Keratinocyte (primary cell): ENCODE results near the gene PIGQ. TPM values are rescaled to one million over a fixed set of nuclear protein-coding genes. Genes with fewer than 3 reads are reported as not detected.

ENCODE experiments used
- DNase-seq: peaks from one replicate; pipeline ENCODE4 v3.0.0-alpha.2; 2011; ENCODE audit warnings: low read depth, missing footprints, low spot score
- FAIRE-seq: peaks from 2 replicates; lab custom pipeline; 2011; peaks lifted over from hg19 to GRCh38; lab: Jason Lieb, UNC
- H2AFZ ChIP-seq: 2 replicates; pipeline ENCODE4 v1.6.0; 2012; ENCODE audit warnings: low read length, control low read depth, inconsistent platforms; ENCODE audit not compliant: control insufficient read depth
- H3K27ac ChIP-seq: 2 replicates; pipeline ENCODE4 v1.5.1; 2011; ENCODE audit warnings: low read length; ENCODE audit not compliant: control insufficient read depth, insufficient read depth
- H3K27me3 ChIP-seq: 3 replicates; pipeline ENCODE4 v1.6.0; 2011; ENCODE audit warnings: low read length; ENCODE audit not compliant: control insufficient read depth, insufficient read depth; ENCODE audit errors: extremely low read depth
- H3K36me3 ChIP-seq, 2 experiments: 2 replicates in 1 of 2; 3 replicates in 1 of 2; pipeline ENCODE4 v1.5.1; 2011; ENCODE audit warnings: low read length in 2 of 2, mild to moderate bottlenecking in 1 of 2; ENCODE audit not compliant: control insufficient read depth in 2 of 2, insufficient read depth in 2 of 2; ENCODE audit errors: extremely low read depth in 1 of 2
- H3K4me1 ChIP-seq: 3 replicates; pipeline ENCODE4 v1.5.1; 2011; ENCODE audit warnings: low read length; ENCODE audit not compliant: control insufficient read depth, insufficient read depth; ENCODE audit errors: extremely low read depth
- H3K4me2 ChIP-seq: 3 replicates; pipeline ENCODE4 v1.6.0; 2011; ENCODE audit warnings: low read depth, low read length; ENCODE audit not compliant: control insufficient read depth, insufficient read depth; ENCODE audit errors: extremely low read depth
- H3K4me3 ChIP-seq, 3 experiments: fragments of 200-600 bp in 1 of 3; sonication (generic) in 1 of 3; 2 replicates in 2 of 3; 3 replicates in 1 of 3; pipeline ENCODE4 v1.5.1; 2011 to 2016; ENCODE audit warnings: low read length in 3 of 3, mild to moderate bottlenecking in 3 of 3, control low read depth in 2 of 3, inconsistent platforms in 1 of 3, low read depth in 1 of 3, mixed read lengths in 1 of 3, mixed run types in 1 of 3, moderate library complexity in 1 of 3; ENCODE audit not compliant: control insufficient read depth in 2 of 3, insufficient read depth in 2 of 3; ENCODE audit errors: extremely low read depth in 1 of 3
- H3K79me2 ChIP-seq: 2 replicates; pipeline ENCODE4 v1.6.0; 2012; ENCODE audit warnings: low read length; ENCODE audit not compliant: control insufficient read depth, insufficient read depth
- H3K9ac ChIP-seq: 3 replicates; pipeline ENCODE4 v1.6.0; 2011; ENCODE audit warnings: low read length; ENCODE audit not compliant: control insufficient read depth, insufficient read depth; ENCODE audit errors: extremely low read depth
- H3K9me1 ChIP-seq: 3 replicates; pipeline ENCODE4 v1.6.0; 2011; ENCODE audit warnings: low read length; ENCODE audit not compliant: control insufficient read depth, insufficient read depth; ENCODE audit errors: extremely low read depth
- H3K9me3 ChIP-seq: 2 replicates; pipeline ENCODE4 v1.5.1; 2012; ENCODE audit warnings: low read depth, low read length; ENCODE audit not compliant: control insufficient read depth
- H4K20me1 ChIP-seq: 3 replicates; pipeline ENCODE4 v1.6.0; 2011; ENCODE audit warnings: low read length; ENCODE audit not compliant: control insufficient read depth, insufficient read depth; ENCODE audit errors: extremely low read depth
- CTCF ChIP-seq, 3 experiments: IDR thresholded peaks in 1 of 3; conservative IDR thresholded peaks in 1 of 3; optimal IDR thresholded peaks in 1 of 3; 2 replicates in 2 of 3; 3 replicates in 1 of 3; pipeline versions ENCODE3 to v1.5.1; 2011; ENCODE audit warnings: low read length in 3 of 3, mild to moderate bottlenecking in 3 of 3, moderate library complexity in 2 of 3, control low read depth in 1 of 3, inconsistent platforms in 1 of 3; ENCODE audit not compliant: insufficient read depth in 2 of 3; ENCODE audit errors: extremely low read depth in 1 of 3
- EZH2 ChIP-seq: IDR thresholded peaks from one replicate; pipeline ENCODE4 v1.6.1; 2012; ENCODE audit warnings: inconsistent platforms, mild to moderate bottlenecking, low read length, moderate library complexity
- dilution Hi-C: fragments of 300-500 bp; cut with MboI; formaldehyde crosslinking; loops from one replicate; pipeline ENCODE4 v1.7.0; 2020; ENCODE audit warnings: low sequenced_read_pairs; ENCODE audit not compliant: extremely low pct_ligation_motif_present
- polyA plus RNA-seq, 5 experiments: library from polyadenylated mRNA; depleted of rRNA in 3 of 5; stranded (reverse) in 3 of 5; stranded (forward) in 1 of 5; unstranded in 1 of 5; fragments of >200 nt; gene quantifications; 1 replicate in 1 of 5; 2 replicates in 3 of 5; 3 replicates in 1 of 5; pipeline versions ENCODE4 v1.2.1 to v1.2.3, GENCODE V29; 2011 to 2012; ENCODE audit warnings: missing spikeins in 2 of 5, low read depth in 1 of 5, low replicate concordance in 1 of 5

The PIGQ gene
- polyA plus RNA-seq, 1 donor (not counting 4 experiments of a cell fraction or from before 2014, with no cell fraction given) = 11.2 TPM

GRCh38 chr16:586645-587590 is 17.1 kb downstream of the PIGQ start:
- no peak overlapping the region for H3K27ac ChIP-seq
- H3K4me3 ChIP-seq = peak overlapping the region in 1 of 3 experiments; percentile 90
- dilution Hi-C loops = no loop called here
- H2AFZ ChIP-seq = no peak overlapping the region
- peaks cover 27% of the 10 kb centered on the region for H3K4me1 ChIP-seq
- peaks cover 0 to 1% of the 10 kb centered on the region in 2 experiments for H3K36me3 ChIP-seq
- peak overlapping the region; percentile 89 for H3K9ac ChIP-seq
- no peaks in the 10 kb centered on the region for H3K9me3 ChIP-seq
- peaks cover 5% of the 10 kb centered on the region for H3K9me1 ChIP-seq
- H3K79me2 ChIP-seq = peaks cover 20% of the 10 kb centered on the region
- peak overlapping the region; percentile 94 for H3K4me2 ChIP-seq
- H3K27me3 ChIP-seq = peaks cover 3% of the 10 kb centered on the region
- peaks cover 10% of the 10 kb centered on the region for H4K20me1 ChIP-seq
- FAIRE-seq (no peak), DNase-seq (no peak)
- TF ChIP-seq EZH2 (no peak), CTCF (optimal IDR thresholded peaks at IDR 0.05 in 1 of 3, IDR thresholded peaks at IDR 0.05 in 1 of 3, conservative IDR thresholded peaks at IDR 0.05 in 1 of 3; ENCODE audit: extremely low read depth in 1 of 3, insufficient read depth in 2 of 3, low read length in 3 of 3) (no peak)

- dilution Hi-C loops = no loop called here
- FAIRE-seq = no peak
Measured at GRCh38 chr16:588639-588888, 18.8 kb downstream of the PIGQ start.

More at GRCh38 chr16:588639-588888, 18.8 kb downstream of the PIGQ start:
- peaks cover 20% of the 10 kb centered on the region for H4K20me1 ChIP-seq
- H3K9ac ChIP-seq = peak overlapping the region; percentile 89
- H3K4me1 ChIP-seq = peaks cover 43% of the 10 kb centered on the region
- no peaks in the 10 kb centered on the region for H3K9me3 ChIP-seq
- H3K4me3 ChIP-seq = peak overlapping the region; percentile 80 to 90 (median 88)
- no peaks in the 10 kb centered on the region for H3K36me3 ChIP-seq
- no peak for DNase-seq
- H3K9me1 ChIP-seq = peaks cover 12% of the 10 kb centered on the region
- peaks cover 21% of the 10 kb centered on the region for H3K79me2 ChIP-seq
- peak overlapping the region; percentile 89 for H3K27ac ChIP-seq
- TF ChIP-seq EZH2 (no peak), CTCF (optimal IDR thresholded peaks at IDR 0.05 in 1 of 3, IDR thresholded peaks at IDR 0.05 in 1 of 3, conservative IDR thresholded peaks at IDR 0.05 in 1 of 3; ENCODE audit: extremely low read depth in 1 of 3, insufficient read depth in 2 of 3, low read length in 3 of 3) (no peak)
- H3K27me3 ChIP-seq = peaks cover 3% of the 10 kb centered on the region
- H2AFZ ChIP-seq = peak overlapping the region; percentile 4
- H3K4me2 ChIP-seq = peak overlapping the region; percentile 94
